GM19023 (cell line): Measurements from ENCODE around the gene CGREF1.
"Not testable (repeated sequence)": the region's sequence is repeated elsewhere in the genome, so short reads cannot be mapped to it uniquely, and the experiment has no call there.

Experiments
- ATAC-seq: cut with Tn5 transposase; IDR thresholded peaks from one replicate; pipeline ENCODE4 v1.9.1; 2021; ENCODE audit warnings: mild to moderate bottlenecking, moderate library complexity; ENCODE audit not compliant: unreplicated experiment

Gene CGREF1

DNA sequence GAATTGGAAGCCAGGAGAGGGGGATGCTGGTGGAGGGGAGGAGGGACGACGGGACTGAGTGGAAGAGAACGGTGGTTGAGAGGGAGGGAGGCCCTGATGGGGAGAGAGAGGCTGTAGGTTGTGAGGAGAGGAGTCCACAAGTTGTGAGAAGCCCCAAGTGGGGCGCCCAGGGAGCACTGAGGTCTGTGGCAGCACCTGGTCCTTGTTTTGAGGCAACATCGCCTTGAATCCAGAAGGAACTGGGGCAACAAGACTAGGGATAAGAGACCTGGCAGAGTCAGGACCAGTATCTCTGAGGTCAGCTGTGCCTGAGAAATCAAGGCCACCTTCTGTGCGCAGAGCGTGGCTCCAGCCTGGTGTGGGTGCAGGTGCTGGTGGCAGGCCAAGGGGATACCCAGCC is 19.2 kb upstream of the CGREF1 start:
- no peak for ATAC-seq

GRCh38 chr2:27137322-27137935 is 18.5 kb upstream of the CGREF1 start:
- ATAC-seq: no peak

DNA sequence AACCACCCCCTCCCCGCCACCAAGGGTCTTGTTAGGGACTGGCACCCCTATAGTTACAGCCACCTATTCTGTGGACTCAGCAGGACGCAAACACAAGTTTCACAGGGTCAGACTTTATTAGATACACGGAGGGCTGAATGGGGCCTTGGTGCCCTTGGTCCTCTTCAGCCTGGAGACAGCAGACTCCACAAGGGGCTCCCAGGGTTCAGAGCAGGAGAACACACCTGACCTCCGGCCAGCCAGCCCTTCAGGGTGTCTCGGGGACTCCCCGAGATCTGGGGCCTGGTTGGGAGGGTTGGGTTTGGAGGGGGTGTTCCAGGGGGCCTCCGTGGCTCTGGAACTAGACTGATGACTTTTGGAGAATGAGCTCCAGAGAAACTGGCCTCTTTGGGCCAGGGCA is 17.8 kb upstream of the CGREF1 start:
- no peak for ATAC-seq

DNA sequence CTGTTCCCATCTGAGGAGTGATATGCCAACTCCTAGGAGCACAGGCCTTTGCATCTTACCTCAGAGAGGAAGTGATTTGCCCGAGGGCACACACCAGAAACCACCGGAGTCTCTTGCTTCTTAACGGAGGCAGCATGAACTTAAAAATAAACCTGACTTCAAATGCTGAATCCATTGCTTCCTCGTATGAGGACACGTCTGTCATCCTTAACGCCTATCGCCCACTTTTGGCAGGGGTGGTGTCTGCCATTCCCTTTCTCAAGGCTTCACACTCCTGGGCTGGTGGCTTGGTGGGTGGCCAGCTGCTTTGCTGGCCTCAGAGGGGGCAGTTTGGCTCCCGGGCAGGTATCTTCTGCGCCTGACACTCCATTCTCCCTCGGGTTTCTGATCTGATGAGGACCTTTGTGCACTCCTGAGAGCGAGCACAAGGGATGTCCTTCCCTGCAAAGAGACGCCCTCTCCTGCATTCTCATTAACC is 16.6 kb upstream of the CGREF1 start:
- ATAC-seq: no peak

- no peak for ATAC-seq
Observed at GRCh38 chr2:27134781-27135477, 16.0 kb upstream of the CGREF1 start.

GRCh38 chr2:27133905-27134780 is 15.2 kb upstream of the CGREF1 start, which contains the start of gene PREB:
Gene PREB, minus strand, starts transcription at chr2:27134636. Its CDS starts 215 bp downstream, at chr2:27134421.
- ATAC-seq: peak; percentile 91

DNA sequence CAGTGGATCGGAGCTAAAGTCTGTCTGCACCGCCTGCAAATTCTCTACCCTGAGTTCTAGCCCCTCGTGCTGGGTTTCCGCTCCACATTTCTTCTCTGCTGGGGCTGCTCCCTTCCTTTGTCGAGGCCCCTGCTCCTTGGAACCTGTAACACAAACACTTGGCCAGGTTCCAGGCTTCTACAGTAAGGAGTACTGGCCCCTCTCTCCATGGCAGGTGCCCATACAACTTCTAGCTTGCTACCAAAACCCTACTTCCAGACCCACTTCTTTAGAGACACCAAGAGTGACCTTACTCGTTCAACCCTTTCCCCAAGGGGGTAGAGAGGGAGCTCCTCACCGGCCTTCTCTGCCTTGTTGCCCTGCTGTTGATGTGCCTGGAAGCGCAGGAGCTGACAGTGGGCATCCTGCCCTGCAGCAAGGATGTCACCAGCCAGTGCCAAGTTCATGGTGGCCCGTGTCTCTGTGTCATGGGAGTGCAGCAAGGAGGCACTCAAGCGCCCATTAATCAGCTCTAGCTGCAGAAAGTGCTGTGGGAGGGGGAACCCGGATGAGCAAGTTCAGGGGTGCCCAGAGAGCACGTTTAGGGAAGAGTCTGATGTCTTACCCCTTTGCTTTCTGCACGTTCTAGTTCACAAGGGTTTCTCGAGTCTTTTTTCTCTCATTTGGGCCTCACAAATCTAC is 14.4 kb upstream of the CGREF1 start:
- no peak for ATAC-seq

DNA sequence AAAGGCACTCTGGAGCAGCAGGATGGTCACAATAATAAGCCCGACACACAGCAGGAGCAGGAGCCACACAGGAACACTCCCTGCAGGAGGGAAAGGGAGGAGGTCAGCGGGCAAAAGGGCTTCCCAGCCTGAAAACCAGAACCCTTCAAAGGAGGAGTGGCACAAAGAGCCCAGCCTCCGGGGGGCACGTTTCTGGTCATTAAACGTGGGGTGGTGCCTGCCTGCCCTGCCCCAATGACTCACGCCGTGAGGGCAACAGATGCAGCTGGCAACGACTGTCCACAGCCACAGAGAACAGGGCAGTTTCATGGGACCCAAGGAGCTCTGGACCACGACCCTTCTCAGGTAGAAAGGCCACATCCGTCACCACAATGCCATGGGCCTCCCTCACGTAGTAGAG is 12.5 kb upstream of the CGREF1 start:
- ATAC-seq: no peak

GRCh38 chr2:27130396-27130795 is 11.5 kb upstream of the CGREF1 start:
- ATAC-seq: no peak

DNA sequence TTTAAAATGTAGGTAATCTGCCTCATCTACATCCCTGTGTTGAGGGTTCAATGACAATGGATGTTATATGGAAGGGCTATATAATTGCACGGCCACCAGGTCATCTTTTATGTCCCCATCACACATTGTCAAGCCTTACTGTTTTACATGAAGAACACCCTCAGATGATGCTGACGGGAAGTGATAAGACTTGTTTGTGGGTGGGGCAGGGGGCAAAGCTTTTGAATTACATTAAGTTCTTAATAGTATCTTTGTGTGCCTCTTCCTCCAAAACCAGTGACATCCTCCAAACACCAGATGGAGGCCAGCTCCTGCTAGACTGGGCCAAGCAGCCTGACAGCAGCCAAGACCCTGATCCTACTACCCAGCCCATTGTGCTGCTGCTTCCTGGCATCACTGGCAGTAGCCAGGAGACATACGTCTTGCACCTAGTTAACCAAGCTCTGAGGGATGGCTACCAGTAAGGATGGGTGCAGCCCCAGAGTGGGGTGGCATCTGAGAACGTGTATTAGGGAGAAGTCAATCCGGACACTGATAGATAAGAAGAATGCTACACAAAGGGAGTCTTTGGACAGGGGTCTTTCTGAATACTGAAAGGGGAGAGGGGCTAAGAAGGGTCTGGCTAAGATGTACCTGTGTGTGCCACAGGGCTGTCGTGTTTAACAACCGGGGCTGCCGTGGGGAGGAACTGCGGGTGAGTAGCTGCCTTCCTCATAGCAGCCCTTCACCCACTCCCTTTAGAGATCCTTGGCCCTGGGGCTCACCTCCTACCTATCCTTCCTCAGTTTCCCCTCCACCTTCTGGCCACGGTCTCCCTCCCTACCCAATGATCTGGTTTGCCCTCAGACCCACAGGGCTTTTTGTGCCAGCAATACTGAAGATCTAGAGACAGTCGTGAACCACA is 10.0 kb upstream of the CGREF1 start:
- ATAC-seq: no peak

DNA sequence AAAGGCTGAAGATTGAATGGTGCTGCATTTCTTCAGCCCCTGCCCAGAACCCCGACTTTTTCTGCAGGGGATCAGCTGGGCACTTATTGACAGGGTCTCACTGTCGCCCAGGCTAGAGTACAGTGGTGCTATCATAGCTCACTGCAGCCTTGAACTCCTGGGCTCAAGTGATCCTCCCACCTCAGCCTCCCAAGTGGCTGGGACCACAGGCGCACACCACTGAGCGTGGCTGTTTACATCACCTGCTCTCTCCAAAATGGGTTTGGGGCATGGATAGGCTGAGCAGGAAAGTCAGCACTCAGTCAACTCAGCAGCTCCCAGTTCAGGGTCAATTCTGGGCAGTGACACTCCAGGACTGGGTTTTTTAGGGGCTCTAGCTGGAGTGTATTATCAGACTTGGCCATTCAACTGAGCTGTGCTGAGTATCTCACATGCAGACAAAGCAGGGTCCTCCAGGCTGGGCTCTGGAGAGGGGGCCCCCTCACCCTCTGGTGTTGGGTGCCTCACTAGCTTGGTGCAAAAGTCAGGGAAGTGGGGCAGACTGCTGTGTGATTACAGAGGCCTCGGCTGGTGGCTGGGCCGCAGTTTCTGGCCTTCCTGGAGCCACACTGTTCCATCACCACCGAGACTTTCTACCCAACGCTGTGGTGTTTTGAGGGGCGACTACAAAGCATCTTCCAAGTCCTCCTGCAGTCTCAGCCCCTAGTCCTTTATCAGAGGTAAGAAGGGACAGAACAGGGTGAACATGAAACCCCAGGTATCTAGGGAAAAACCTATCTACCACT is 9.1 kb upstream of the CGREF1 start:
- ATAC-seq: no peak

- ATAC-seq: no peak
Observed at GRCh38 chr2:27126252-27126710, 7.4 kb upstream of the CGREF1 start.

- no peak for ATAC-seq
Observed at GRCh38 chr2:27125104-27125503, 6.2 kb upstream of the CGREF1 start.

- ATAC-seq: peak; percentile 60
Observed at GRCh38 chr2:27123302-27124150, 4.6 kb upstream of the CGREF1 start, which contains the start of gene ABHD1. Gene ABHD1, plus strand, starts transcription at chr2:27123815. Its CDS starts 134 bp downstream, at chr2:27123949.

- no peak for ATAC-seq
Observed at GRCh38 chr2:27122791-27123190, 3.9 kb upstream of the CGREF1 start.

DNA sequence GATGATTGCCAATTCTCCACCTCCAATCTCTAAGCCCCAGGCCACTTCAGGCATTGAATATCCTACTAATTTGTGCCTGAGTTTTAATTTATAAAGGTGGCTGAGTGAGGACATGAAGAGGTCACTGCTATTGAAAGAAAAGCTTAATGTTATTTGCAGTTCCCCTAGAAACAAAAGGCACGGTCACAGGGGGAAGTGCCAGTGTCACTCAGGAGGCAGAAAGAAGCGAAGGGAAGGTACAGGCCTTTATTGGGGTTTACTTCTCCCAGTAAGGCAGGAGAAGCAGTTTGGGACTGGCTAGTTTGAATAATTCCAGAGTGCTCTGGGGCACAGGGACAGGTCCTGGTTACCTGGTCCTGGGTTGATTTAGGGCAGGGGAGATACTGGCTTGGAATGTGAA is 3.0 kb upstream of the CGREF1 start:
- no peak for ATAC-seq

GRCh38 chr2:27119330-27119670 is 372 bp upstream of the CGREF1 start:
- ATAC-seq: not testable (repeated sequence)

- ATAC-seq: no peak
Observed at GRCh38 chr2:27117995-27118524, 868 bp downstream of the CGREF1 start.
